OCI-LY3 (cell line): ENCODE data around the gene WNT5A.

Experiments used
- EZH2phosphoT487 ChIP-seq: fragments of 200-600 bp; shearing (Covaris generic); IDR thresholded peaks from 2 replicates; pipeline ENCODE4 v1.6.1; 2018; ENCODE audit warnings: antibody characterized with exemption, mixed run types, low read depth
- TF ChIP-seq, protein P1 (sequence below): fragments of 200-600, 300-600 bp; sonication (generic); IDR thresholded peaks from 2 replicates; pipeline ENCODE4 v1.5.1; 2014; ENCODE audit warnings: antibody characterized with exemption, low read length, low read depth

DNA sequence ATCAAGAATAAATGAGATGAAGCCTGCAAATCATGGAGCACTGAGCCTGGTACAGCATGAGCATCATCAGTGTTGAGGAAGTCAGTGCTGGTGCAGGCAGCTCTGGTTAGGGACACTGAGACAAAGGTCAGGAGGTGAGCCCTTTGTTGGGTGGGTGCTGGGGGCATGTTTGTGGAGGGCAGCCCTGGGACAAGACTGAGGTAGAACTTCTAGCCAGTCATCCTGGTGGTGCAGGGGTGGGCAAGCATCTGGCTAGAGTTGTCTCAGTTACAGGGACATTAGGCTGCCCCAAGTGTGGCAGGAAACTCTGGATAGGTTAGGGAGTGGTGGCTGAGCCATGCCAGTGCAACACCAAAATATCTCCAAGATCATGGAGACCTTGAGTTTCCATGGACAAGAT lies 27.3 kb downstream of the WNT5A start:
- no peak for TF ChIP-seq EZH2phosphoT487
- TF ChIP-seq, protein P1, sequence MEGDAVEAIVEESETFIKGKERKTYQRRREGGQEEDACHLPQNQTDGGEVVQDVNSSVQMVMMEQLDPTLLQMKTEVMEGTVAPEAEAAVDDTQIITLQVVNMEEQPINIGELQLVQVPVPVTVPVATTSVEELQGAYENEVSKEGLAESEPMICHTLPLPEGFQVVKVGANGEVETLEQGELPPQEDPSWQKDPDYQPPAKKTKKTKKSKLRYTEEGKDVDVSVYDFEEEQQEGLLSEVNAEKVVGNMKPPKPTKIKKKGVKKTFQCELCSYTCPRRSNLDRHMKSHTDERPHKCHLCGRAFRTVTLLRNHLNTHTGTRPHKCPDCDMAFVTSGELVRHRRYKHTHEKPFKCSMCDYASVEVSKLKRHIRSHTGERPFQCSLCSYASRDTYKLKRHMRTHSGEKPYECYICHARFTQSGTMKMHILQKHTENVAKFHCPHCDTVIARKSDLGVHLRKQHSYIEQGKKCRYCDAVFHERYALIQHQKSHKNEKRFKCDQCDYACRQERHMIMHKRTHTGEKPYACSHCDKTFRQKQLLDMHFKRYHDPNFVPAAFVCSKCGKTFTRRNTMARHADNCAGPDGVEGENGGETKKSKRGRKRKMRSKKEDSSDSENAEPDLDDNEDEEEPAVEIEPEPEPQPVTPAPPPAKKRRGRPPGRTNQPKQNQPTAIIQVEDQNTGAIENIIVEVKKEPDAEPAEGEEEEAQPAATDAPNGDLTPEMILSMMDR: no peak
